A673 (cell line): ENCODE results near the gene TEPSIN. TPM values are rescaled to one million over a fixed set of nuclear protein-coding genes. Genes with fewer than 3 reads are reported as not detected.

ENCODE experiments used
- BruUV-seq: library from RNA; stranded (reverse); fragments of 400-500 nt; replicated peaks from 2 replicates; lab custom pipeline; 2021; lab: Mats Ljungman, UMichigan
- CTCF ChIA-PET: fragments of 300-600 bp; sonication (Branson Sonifier 250); formaldehyde crosslinking; loops from one replicate; lab custom pipeline; 2022; ENCODE audit warnings: antibody characterized with exemption; lab: Charles Lee
- POLR2A ChIA-PET: fragments of 300-600 bp; sonication (Branson Sonifier 250); formaldehyde crosslinking; loops from one replicate; lab custom pipeline; 2022; ENCODE audit warnings: antibody characterized with exemption; ENCODE audit not compliant: low non-redundant PET; lab: Charles Lee
- DNase-seq: peaks from one replicate; pipeline ENCODE4 v3.0.0-alpha.2; 2015; ENCODE audit warnings: low spot score
- H3K27ac ChIP-seq: fragments of 200-600 bp; sonication (generic); 2 replicates; pipeline ENCODE4 v1.5.1; 2016; ENCODE audit warnings: mixed run types, low read depth, mild to moderate bottlenecking, mixed read lengths, antibody characterized with exemption, low read length; ENCODE audit not compliant: poor library complexity, severe bottlenecking
- H3K27me3 ChIP-seq: fragments of 200-600 bp; sonication (generic); replicated peaks from 2 replicates; pipeline ENCODE4 v1.6.1; 2017; ENCODE audit warnings: mixed run types, low read depth, mild to moderate bottlenecking, mixed read lengths, antibody characterized with exemption, low read length; ENCODE audit not compliant: insufficient read depth, poor library complexity
- H3K36me3 ChIP-seq: fragments of 200-600 bp; sonication (generic); 2 replicates; pipeline ENCODE4 v1.6.1; 2016; ENCODE audit warnings: mixed run types, mild to moderate bottlenecking, mixed read lengths, antibody characterized with exemption, low read length; ENCODE audit not compliant: insufficient read depth, poor library complexity, severe bottlenecking
- H3K4me1 ChIP-seq: fragments of 200-600 bp; sonication (generic); 2 replicates; pipeline ENCODE4 v1.6.1; 2017; ENCODE audit warnings: mixed run types, mild to moderate bottlenecking, mixed read lengths, antibody characterized with exemption, low read length; ENCODE audit not compliant: insufficient read depth, poor library complexity, severe bottlenecking
- H3K4me3 ChIP-seq: fragments of 200-600 bp; sonication (generic); 2 replicates; pipeline ENCODE4 v1.5.1; 2016; ENCODE audit warnings: low read depth, mixed run types, mild to moderate bottlenecking, mixed read lengths, low read length; ENCODE audit not compliant: poor library complexity, severe bottlenecking
- H3K9me3 ChIP-seq: fragments of 200-600 bp; sonication (generic); 2 replicates; pipeline ENCODE4 v1.6.1; 2016; ENCODE audit warnings: mixed run types, low read depth, mild to moderate bottlenecking, mixed read lengths, antibody characterized with exemption, low read length; ENCODE audit not compliant: poor library complexity, severe bottlenecking
- EZH2 ChIP-seq: fragments of 200-600 bp; sonication (generic); IDR thresholded peaks from 2 replicates; pipeline ENCODE4 v1.6.1; 2017; ENCODE audit warnings: borderline replicate concordance, low read depth, mild to moderate bottlenecking, mixed read lengths, antibody characterized with exemption, low read length; ENCODE audit not compliant: poor library complexity, severe bottlenecking
- intact Hi-C: fragments of 100-400 bp; cut with micrococcal nuclease; formaldehyde crosslinking; loops from one replicate; pipeline ENCODE4 v1.10.0; 2022; ENCODE audit not compliant: unreplicated experiment
- total RNA-seq: library from RNA; stranded (reverse); gene quantifications from 2 replicates; pipeline ENCODE4 v1.2.3, GENCODE V29; 2021
- TF ChIP-seq, protein P1 (sequence below): fragments of 300-800, 200-600 bp; sonication (generic); conservative IDR thresholded peaks from 2 replicates; pipeline ENCODE4 v1.5.1; 2017; ENCODE audit warnings: low read depth, mild to moderate bottlenecking, antibody characterized with exemption, low read length, moderate library complexity, mixed read lengths

TEPSIN gene
- total RNA-seq, 1 experiment from 2014 or later: 36.1 TPM

DNA sequence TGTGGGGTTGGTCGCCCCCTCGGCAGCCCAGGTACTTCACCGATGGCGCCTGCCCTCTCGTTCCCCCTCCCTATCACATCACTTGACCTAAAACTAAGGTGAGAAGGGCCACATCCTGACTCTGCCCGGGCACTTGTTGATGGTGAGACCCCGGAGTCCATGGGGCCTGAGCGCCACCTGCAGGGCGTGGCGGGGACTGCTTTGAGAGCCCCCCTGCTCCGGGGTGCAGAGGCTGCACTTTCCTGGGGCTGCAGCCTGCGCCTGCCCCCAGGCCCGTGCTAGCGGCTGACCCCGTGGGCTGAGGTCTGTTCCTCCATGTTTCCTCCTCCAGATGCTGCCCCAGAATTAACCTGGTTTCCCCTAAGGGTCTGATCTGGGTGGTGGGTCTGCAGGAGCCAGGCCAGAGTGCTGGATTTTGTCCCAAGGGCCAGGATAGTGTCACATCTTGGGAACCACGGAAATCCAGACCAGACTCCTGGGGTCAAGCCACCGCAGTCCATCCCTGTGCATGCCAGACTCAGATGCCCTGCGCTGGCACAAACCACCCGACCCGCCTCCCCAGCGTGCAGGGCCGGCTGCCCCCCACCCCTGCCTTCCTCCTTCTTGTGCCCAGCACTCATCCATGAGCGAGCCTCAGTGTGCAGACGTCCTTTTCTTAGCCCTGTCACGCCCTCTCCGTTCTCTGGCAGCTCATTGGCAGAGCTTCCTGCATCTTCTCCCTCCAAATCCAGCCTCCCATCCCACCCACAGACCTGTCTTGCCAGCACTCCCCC, 3.0 kb upstream of the TEPSIN start:
- no peak for TF ChIP-seq EZH2
- TF ChIP-seq, protein P1, sequence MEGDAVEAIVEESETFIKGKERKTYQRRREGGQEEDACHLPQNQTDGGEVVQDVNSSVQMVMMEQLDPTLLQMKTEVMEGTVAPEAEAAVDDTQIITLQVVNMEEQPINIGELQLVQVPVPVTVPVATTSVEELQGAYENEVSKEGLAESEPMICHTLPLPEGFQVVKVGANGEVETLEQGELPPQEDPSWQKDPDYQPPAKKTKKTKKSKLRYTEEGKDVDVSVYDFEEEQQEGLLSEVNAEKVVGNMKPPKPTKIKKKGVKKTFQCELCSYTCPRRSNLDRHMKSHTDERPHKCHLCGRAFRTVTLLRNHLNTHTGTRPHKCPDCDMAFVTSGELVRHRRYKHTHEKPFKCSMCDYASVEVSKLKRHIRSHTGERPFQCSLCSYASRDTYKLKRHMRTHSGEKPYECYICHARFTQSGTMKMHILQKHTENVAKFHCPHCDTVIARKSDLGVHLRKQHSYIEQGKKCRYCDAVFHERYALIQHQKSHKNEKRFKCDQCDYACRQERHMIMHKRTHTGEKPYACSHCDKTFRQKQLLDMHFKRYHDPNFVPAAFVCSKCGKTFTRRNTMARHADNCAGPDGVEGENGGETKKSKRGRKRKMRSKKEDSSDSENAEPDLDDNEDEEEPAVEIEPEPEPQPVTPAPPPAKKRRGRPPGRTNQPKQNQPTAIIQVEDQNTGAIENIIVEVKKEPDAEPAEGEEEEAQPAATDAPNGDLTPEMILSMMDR: peak; percentile 88
- Histone ChIP-seq H3K27ac (no peak overlapping the region), H3K36me3 (peaks cover 10% of the 10 kb centered on the region), H3K9me3 (no peaks in the 10 kb centered on the region), H3K4me3 (no peak overlapping the region), H3K4me1 (peaks cover 7% of the 10 kb centered on the region), H3K27me3 (no peaks in the 10 kb centered on the region)
- intact Hi-C loops: loop anchor here (5.0 kb wide), 1 partner anchor 255 kb away; no protein-coding TSS in a partner anchor
- BruUV-seq: no TSS peak
- DNase-seq: peak; percentile 69
- POLR2A ChIA-PET: no interaction called here
- CTCF ChIA-PET: no interaction called here

DNA sequence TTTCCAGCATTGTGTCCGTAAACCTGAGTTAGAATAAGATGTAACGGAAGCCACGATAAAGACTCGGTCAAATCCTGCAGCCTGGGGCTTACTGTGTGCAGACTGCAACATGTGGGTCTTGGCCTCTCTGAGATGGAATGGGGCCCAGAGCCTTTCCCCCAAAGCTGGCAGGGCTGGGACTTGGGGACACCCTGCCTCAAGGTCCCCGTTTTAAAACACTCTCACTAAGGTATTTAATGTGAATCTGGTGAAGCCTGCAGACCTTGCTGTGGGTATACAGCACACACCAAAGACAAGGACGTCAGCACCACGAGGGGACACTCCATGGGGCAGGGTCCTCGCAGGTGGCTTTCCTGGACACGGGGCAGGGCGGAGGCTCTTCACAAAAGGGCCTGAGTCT, 2.3 kb upstream of the TEPSIN start:
- TF ChIP-seq, protein P1: no peak
- TF ChIP-seq EZH2: no peak
- peaks cover 7% of the 10 kb centered on the region for H3K4me1 ChIP-seq
- ChIA-PET POLR2A (no interaction called here), CTCF (no interaction called here)
- peaks cover 10% of the 10 kb centered on the region for H3K36me3 ChIP-seq
- H3K9me3 ChIP-seq: no peaks in the 10 kb centered on the region
- no peak overlapping the region for H3K27ac ChIP-seq
- H3K4me3 ChIP-seq: no peak overlapping the region
- H3K27me3 ChIP-seq: no peaks in the 10 kb centered on the region
- DNase-seq: no peak
- BruUV-seq: no TSS peak
- intact Hi-C loops: loop anchor here (5.0 kb wide), 1 partner anchor 254 kb away; no protein-coding TSS in a partner anchor

DNA sequence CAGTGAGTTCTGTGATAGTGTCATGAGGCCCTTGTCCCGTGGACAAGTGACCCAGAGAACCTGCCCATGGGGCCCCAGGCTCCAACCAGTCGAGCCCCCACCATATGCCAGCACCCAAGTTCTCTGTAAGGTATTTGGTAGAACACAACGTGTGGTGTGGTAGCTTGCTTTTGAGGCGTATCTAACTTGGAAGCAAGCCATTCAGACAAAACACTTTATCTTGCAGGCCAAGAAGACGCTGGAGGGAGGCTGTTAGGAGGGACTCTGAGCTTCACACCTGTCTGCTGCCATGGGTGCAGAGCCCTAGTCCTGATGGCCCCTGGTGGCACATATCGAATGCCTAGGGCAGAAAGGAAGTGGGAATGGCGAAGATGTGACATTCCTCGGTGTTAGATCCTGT, 1.9 kb upstream of the TEPSIN start:
- intact Hi-C loops: loop anchor here (5.0 kb wide), 1 partner anchor 253 kb away; no protein-coding TSS in a partner anchor
- H3K36me3 ChIP-seq: peaks cover 10% of the 10 kb centered on the region
- no peaks in the 10 kb centered on the region for H3K9me3 ChIP-seq
- no peak for TF ChIP-seq EZH2
- TF ChIP-seq, protein P1: no peak
- H3K4me1 ChIP-seq: peaks cover 7% of the 10 kb centered on the region
- no peak overlapping the region for H3K27ac ChIP-seq
- H3K4me3 ChIP-seq: peak overlapping the region; percentile 84
- BruUV-seq: TSS peak; percentile 57
- H3K27me3 ChIP-seq: no peaks in the 10 kb centered on the region
- no peak for DNase-seq
- CTCF ChIA-PET: no interaction called here
- POLR2A ChIA-PET: no interaction called here
